ENCODE data around the gene CLECL1. TPM values are rescaled to one million over a fixed set of nuclear protein-coding genes. Genes with fewer than 3 reads are reported as not detected.

Gene CLECL1
- total and polyA plus RNA-seq, 2 donors (not counting 3 experiments of a cell fraction or from before 2014, with no cell fraction given) = not detected

DNA sequence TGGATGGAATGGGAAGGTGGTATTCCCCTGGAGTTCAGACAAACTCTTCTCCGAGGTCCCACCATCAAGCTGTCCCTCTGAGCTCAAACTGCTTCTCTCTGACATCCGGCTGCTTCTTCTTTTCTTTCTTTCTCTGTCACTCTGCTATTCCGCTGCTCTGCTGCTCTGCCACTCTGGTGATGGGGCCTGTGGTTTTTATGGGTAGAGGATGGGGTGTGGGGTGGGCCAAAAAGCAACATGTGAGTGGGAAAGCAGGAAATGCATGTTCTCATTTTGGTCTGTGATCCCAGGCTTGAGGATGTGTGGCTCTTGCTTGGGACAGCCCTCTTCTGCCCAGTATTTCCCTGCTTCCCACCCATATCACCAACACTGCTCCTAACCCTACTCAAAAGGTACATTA is 30.6 kb downstream of the CLECL1 start:
- H2AFZ ChIP-seq (ENCODE audit: low read depth, low read length) = no peak overlapping the region
- H3K9me3 ChIP-seq (replicated peaks; ENCODE audit: control insufficient read depth, insufficient read depth, low read length) = no peaks in the 10 kb centered on the region
- DNase-seq (ENCODE audit: low read depth, low spot score) (no peak), FAIRE-seq (no peak)
- H3K27me3 ChIP-seq (ENCODE audit: control insufficient read depth in 2 of 2, insufficient read depth in 2 of 2, low read length in 2 of 2) = no peaks in the 10 kb centered on the region
- no TSS peak for BruUV-seq (replicated peaks)
- H4K20me1 ChIP-seq (replicated peaks; ENCODE audit: control insufficient read depth, extremely low read depth, insufficient read depth, low read length) = no peaks in the 10 kb centered on the region
- H3K36me3 ChIP-seq (ENCODE audit: control insufficient read depth in 2 of 2, extremely low read depth in 1 of 2, insufficient read depth in 2 of 2, low read length in 2 of 2) = no peaks in the 10 kb centered on the region
- H3K27ac ChIP-seq (ENCODE audit: insufficient read depth, low read depth, low read length) = no peak overlapping the region
- ChIA-PET CTCF (no interaction called here), POLR2A (no interaction called here)
- H3K4me2 ChIP-seq (ENCODE audit: insufficient read depth, low read length) = no peak overlapping the region
- TF ChIP-seq, protein P1, sequence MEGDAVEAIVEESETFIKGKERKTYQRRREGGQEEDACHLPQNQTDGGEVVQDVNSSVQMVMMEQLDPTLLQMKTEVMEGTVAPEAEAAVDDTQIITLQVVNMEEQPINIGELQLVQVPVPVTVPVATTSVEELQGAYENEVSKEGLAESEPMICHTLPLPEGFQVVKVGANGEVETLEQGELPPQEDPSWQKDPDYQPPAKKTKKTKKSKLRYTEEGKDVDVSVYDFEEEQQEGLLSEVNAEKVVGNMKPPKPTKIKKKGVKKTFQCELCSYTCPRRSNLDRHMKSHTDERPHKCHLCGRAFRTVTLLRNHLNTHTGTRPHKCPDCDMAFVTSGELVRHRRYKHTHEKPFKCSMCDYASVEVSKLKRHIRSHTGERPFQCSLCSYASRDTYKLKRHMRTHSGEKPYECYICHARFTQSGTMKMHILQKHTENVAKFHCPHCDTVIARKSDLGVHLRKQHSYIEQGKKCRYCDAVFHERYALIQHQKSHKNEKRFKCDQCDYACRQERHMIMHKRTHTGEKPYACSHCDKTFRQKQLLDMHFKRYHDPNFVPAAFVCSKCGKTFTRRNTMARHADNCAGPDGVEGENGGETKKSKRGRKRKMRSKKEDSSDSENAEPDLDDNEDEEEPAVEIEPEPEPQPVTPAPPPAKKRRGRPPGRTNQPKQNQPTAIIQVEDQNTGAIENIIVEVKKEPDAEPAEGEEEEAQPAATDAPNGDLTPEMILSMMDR (IDR thresholded peaks at IDR 0.05; ENCODE audit: extremely low read depth in 1 of 2, insufficient read depth in 1 of 2, low read depth in 1 of 2, low read length in 2 of 2) = no peak
- TF ChIP-seq, protein P2, sequence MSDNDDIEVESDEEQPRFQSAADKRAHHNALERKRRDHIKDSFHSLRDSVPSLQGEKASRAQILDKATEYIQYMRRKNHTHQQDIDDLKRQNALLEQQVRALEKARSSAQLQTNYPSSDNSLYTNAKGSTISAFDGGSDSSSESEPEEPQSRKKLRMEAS (IDR thresholded peaks at IDR 0.05; ENCODE audit: insufficient read depth, insufficient read length) = no peak
- TF ChIP-seq JUN (IDR thresholded peaks at IDR 0.05; ENCODE audit: borderline replicate concordance, insufficient read depth, insufficient read length, low read depth) = no peak
- TF ChIP-seq EZH2 (IDR thresholded peaks at IDR 0.05; ENCODE audit: borderline replicate concordance, low read depth, low read length, severe bottlenecking) = no peak
- TF ChIP-seq POLR2A (IDR thresholded peaks at IDR 0.05; ENCODE audit: low read depth, low read length) = no peak
- no peak for TF ChIP-seq GATA2 (IDR thresholded peaks at IDR 0.05; ENCODE audit: insufficient read depth, insufficient read length, low read depth, low read length)
- TF ChIP-seq POLR2AphosphoS5 (IDR thresholded peaks at IDR 0.05; ENCODE audit: insufficient read depth, low read depth, low read length) = no peak
- TF ChIP-seq FOS (IDR thresholded peaks at IDR 0.05; ENCODE audit: borderline replicate concordance, insufficient read depth, low read length) = no peak
- no peak for TF ChIP-seq MYC (IDR thresholded peaks at IDR 0.05; ENCODE audit: low read depth, low read length)
- no peaks in the 10 kb centered on the region for H3K79me2 ChIP-seq (ENCODE audit: control insufficient read depth, insufficient read depth, low read length)
- H3K4me3 ChIP-seq (replicated peaks in 1 of 3; ENCODE audit: insufficient read depth in 1 of 3, low read depth in 1 of 3, low read length in 3 of 3) = no peak overlapping the region
- dilution Hi-C loops (cut with MboI; ENCODE audit: extremely low pct_ligation_motif_present, low sequenced_read_pairs) (no loop called here), intact Hi-C loops (cut with micrococcal nuclease) (no loop called here)
- H3K9ac ChIP-seq (replicated peaks; ENCODE audit: extremely low read depth, insufficient read depth, low read length) = no peak overlapping the region
- H3K4me1 ChIP-seq (ENCODE audit: control insufficient read depth, extremely low read depth, insufficient read depth, low read length) = peaks cover 17% of the 10 kb centered on the region
- H3K9me1 ChIP-seq (replicated peaks; ENCODE audit: control insufficient read depth, extremely low read depth, insufficient read depth, low read length) = no peaks in the 10 kb centered on the region
